Right lobe of liver (tissue), 6 donors: ENCODE data around the gene RERE. TPM values are rescaled to one million over a fixed set of nuclear protein-coding genes. Genes with fewer than 3 reads are reported as not detected.

Source experiments
- ATAC-seq, 4 donors: fragments of 200-7000 bp; cut with Tn5 transposase; one replicate each; pipeline ENCODE4 v1.9.1; 2020; ENCODE audit warnings: mild to moderate bottlenecking in 4 of 4, moderate library complexity in 4 of 4
- DNase-seq, 3 donors: peaks; one replicate each; pipeline ENCODE4 v3.0.0-alpha.2; 2020
- H3K27ac ChIP-seq, 3 donors: fragments of 200-600 bp; one replicate each; pipeline ENCODE4 v1.8.0; 2022
- H3K27me3 ChIP-seq, 2 donors: fragments of 200-600 bp; one replicate each; pipeline ENCODE4 v1.8.0; 2022
- H3K36me3 ChIP-seq, 4 donors: fragments of 200-600 bp; sonication (generic) in 1 of 4; one replicate each; pipeline versions ENCODE4 v1.5.1 to v1.8.0; 2017 to 2022; ENCODE audit warnings: control low read depth in 1 of 4
- H3K4me1 ChIP-seq, 4 donors: fragments of 200-600 bp; sonication (generic) in 1 of 4; one replicate each; pipeline versions ENCODE4 v1.5.1 to v1.8.0; 2017 to 2022; ENCODE audit warnings: control low read depth in 1 of 4
- H3K4me3 ChIP-seq, 3 donors: fragments of 200-600 bp; one replicate each; pipeline ENCODE4 v1.8.0; 2022
- H3K9me3 ChIP-seq, 4 donors: fragments of 200-600 bp; sonication (generic) in 1 of 4; one replicate each; pipeline versions ENCODE4 v1.5.1 to v1.8.0; 2017 to 2022; ENCODE audit warnings: control low read depth in 1 of 4
- CTCF ChIP-seq, 4 donors: fragments of 200-600 bp in 3 of 4; fragments of 450-650 bp in 1 of 4; IDR thresholded peaks; one replicate each; pipeline versions ENCODE4 v1.5.1 to v1.8.0; 2016 to 2022; ENCODE audit warnings: antibody characterized with exemption in 4 of 4, mild to moderate bottlenecking in 2 of 4
- POLR2A ChIP-seq: fragments of 450-650 bp; IDR thresholded peaks from one replicate; pipeline ENCODE4 v1.6.1; 2017; ENCODE audit warnings: antibody characterized with exemption, mild to moderate bottlenecking
- WGBS: methylation state at CpG from one replicate; pipeline ENCODE4 v1.1.6; 2018; ENCODE audit warnings: low coverage, low lambda C conversion rate; ENCODE audit not compliant: insufficient coverage; ENCODE audit errors: missing lambda C conversion rate; 5-methylcytosine and 5-hydroxymethylcytosine counted together
- intact Hi-C, 2 donors: fragments of 100-400 bp; cut with DNase I; formaldehyde crosslinking; loops; one replicate each; pipeline versions ENCODE4 v1.11.2 to v1.14.1; 2022
- total RNA-seq, 6 experiments: library from RNA; depleted of rRNA in 2 of 6; stranded (reverse); fragments of >200 nt in 2 of 6; fragmentation: NEBNext Ultra II Directional in 3 of 6; extraction: Animal tissue kit (Norgen Biotek cat#: 25700) in 3 of 6; gene quantifications; one replicate each; pipeline versions ENCODE4 v1.1.0 to v1.2.4, GENCODE V29; 2016 to 2023
- donor health status: DM: no; HTN: yes; CAD: no.
- donor health status: DM: no; HTN: no; CAD: no.
- donor health status: DM: no; HTN: no; CAD: no.
- donor health status: DM: no; HTN: yes; CAD: no.
- donor health status: DM: no; HTN: yes; CAD: no.

RERE gene
- total RNA-seq, 6 experiments from 2014 or later: 17.5 to 38.4 (median 25.0) TPM

- TF ChIP-seq CTCF (IDR thresholded peaks at IDR 0.05): no peak
- TF ChIP-seq POLR2A: no peak
- DNase-seq: no peak
- H3K27ac ChIP-seq: no peak overlapping the region
- no peaks in the 10 kb centered on the region for H3K27me3 ChIP-seq
- H3K9me3 ChIP-seq: no peaks in the 10 kb centered on the region
- ATAC-seq: no peak
- WGBS: 61% methylated on average over 5 of the region's 5 CpGs
- no peak overlapping the region for H3K4me3 ChIP-seq
- H3K36me3 ChIP-seq: no peaks in the 10 kb centered on the region
- intact Hi-C loops: no loop called here
- peaks cover 0 to 13% (median 6%) of the 10 kb centered on the region in 4 donors for H3K4me1 ChIP-seq
Measured at GRCh38 chr1:8711151-8711550, 106.3 kb downstream of the RERE start.

GRCh38 chr1:8708259-8708658 lies 109.2 kb downstream of the RERE start:
- no peaks in the 10 kb centered on the region for H3K27me3 ChIP-seq
- no peaks in the 10 kb centered on the region for H3K36me3 ChIP-seq
- TF ChIP-seq CTCF (IDR thresholded peaks at IDR 0.05): no peak
- no peak for TF ChIP-seq POLR2A
- peaks cover 0 to 13% (median 5%) of the 10 kb centered on the region in 4 donors for H3K4me1 ChIP-seq
- no peak for DNase-seq
- H3K27ac ChIP-seq: no peak overlapping the region
- 91% methylated on average over 6 of the region's 6 CpGs for WGBS
- no peaks in the 10 kb centered on the region for H3K9me3 ChIP-seq
- H3K4me3 ChIP-seq: no peak overlapping the region
- intact Hi-C loops: no loop called here
- ATAC-seq: no peak

- no peaks in the 10 kb centered on the region for H3K36me3 ChIP-seq
- H3K4me3 ChIP-seq: no peak overlapping the region
- intact Hi-C loops: no loop called here
- no peaks in the 10 kb centered on the region for H3K9me3 ChIP-seq
- peaks cover 0 to 8% (median 1%) of the 10 kb centered on the region in 4 donors for H3K4me1 ChIP-seq
- WGBS: 66% methylated on average over 3 of the region's 3 CpGs
- no peaks in the 10 kb centered on the region for H3K27me3 ChIP-seq
- DNase-seq (no peak), ATAC-seq (no peak)
- TF ChIP-seq CTCF (IDR thresholded peaks at IDR 0.05) (no peak), POLR2A (no peak)
- H3K27ac ChIP-seq: no peak overlapping the region
Measured at GRCh38 chr1:8706995-8707396, 110.4 kb downstream of the RERE start.

- Histone ChIP-seq H3K4me3 (no peak overlapping the region), H3K27ac (no peak overlapping the region), H3K9me3 (no peaks in the 10 kb centered on the region), H3K27me3 (no peaks in the 10 kb centered on the region), H3K4me1 (peaks cover 0 to 12% (median 3%) of the 10 kb centered on the region in 4 donors), H3K36me3 (no peaks in the 10 kb centered on the region)
- no peak for DNase-seq
- WGBS: 67% methylated on average over 1 of the region's 1 CpG
- TF ChIP-seq POLR2A (no peak), CTCF (IDR thresholded peaks at IDR 0.05) (no peak)
- ATAC-seq: no peak
- intact Hi-C loops: no loop called here
Measured at GRCh38 chr1:8706291-8706690, 111.1 kb downstream of the RERE start.
